Measurements from ENCODE around the gene SMIM36. TPM values are rescaled to one million over a fixed set of nuclear protein-coding genes. Genes with fewer than 3 reads are reported as not detected.

SMIM36 gene
- not detected in 2 replicates for total RNA-seq

GRCh38 chr17:55510986-55511721 lies at the start of gene SMIM36:
TSS of gene SMIM36 (minus strand) at chr17:55511452.

GRCh38 chr17:55421179-55421934 lies 89.9 kb downstream of the SMIM36 start, which contains the start of gene MMD:
TSS of gene MMD (minus strand) at chr17:55421835. CDS start at chr17:55421695, 140 bp downstream.

Other genes with a start within 250 kb of the SMIM36 start
- 0.09 and 0.32 TPM in 2 replicates for gene HLF, start 246.5 kb downstream of the SMIM36 start, total RNA-seq
- 35.0 and 52.4 TPM in 2 replicates for gene MMD, start 89.6 kb downstream of the SMIM36 start, total RNA-seq
- 0.09 and 2.8 TPM in 2 replicates for gene TMEM100, start 211.4 kb upstream of the SMIM36 start, total RNA-seq
- gene PCTP, start 239.6 kb upstream of the SMIM36 start, total RNA-seq = 12.3 and 16.7 TPM in 2 replicates

All from bronchial smooth muscle cell (primary cell).